Duodenal mucosa (tissue), 2 donors: Measurements from ENCODE around the gene SPTAN1.

Source experiments
- H3K27ac ChIP-seq: one replicate; pipeline ENCODE4 v1.7.0; 2013; ENCODE audit warnings: low read depth, low read length
- H3K27me3 ChIP-seq, 2 donors: one replicate each; pipeline ENCODE4 v1.7.0; 2013; ENCODE audit warnings: low read length in 2 of 2, control low read depth in 1 of 2; ENCODE audit not compliant: insufficient read depth in 2 of 2, control insufficient read depth in 1 of 2
- H3K36me3 ChIP-seq, 2 donors: one replicate each; pipeline ENCODE4 v1.7.0; 2013; ENCODE audit warnings: low read length in 2 of 2, control low read depth in 1 of 2; ENCODE audit not compliant: insufficient read depth in 2 of 2, control insufficient read depth in 1 of 2
- H3K4me1 ChIP-seq, 2 donors: one replicate each; pipeline ENCODE4 v1.7.0; 2013; ENCODE audit warnings: low read length in 2 of 2, control low read depth in 1 of 2; ENCODE audit not compliant: insufficient read depth in 2 of 2, control insufficient read depth in 1 of 2
- H3K4me3 ChIP-seq, 2 donors: one replicate each; pipeline ENCODE4 v1.7.0; 2013; ENCODE audit warnings: low read length in 2 of 2, low read depth in 1 of 2
- H3K9ac ChIP-seq, 2 donors: one replicate each; pipeline ENCODE4 v1.7.0; 2013; ENCODE audit warnings: low read length in 2 of 2, low read depth in 1 of 2
- H3K9me3 ChIP-seq, 2 donors: one replicate each; pipeline ENCODE4 v1.7.0; 2013; ENCODE audit warnings: low read length in 2 of 2, control low read depth in 1 of 2; ENCODE audit not compliant: control insufficient read depth in 1 of 2

Gene SPTAN1

DNA sequence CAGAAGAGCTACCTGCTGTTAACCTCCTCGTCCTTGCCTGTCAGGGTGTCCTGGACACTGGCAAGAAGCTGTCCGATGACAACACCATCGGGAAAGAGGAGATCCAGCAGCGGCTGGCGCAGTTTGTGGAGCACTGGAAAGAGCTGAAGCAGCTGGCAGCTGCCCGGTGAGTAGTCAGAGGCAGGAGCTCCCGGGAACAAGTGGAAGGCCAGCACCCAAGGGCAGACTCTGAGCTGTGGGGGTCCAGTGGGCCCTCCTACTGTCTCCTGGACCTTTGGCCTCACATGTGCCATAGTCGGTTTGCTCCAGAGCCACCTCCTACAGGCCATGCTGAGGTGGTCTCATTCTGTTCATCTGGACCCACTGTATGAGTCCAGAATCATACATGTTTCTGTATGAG, 65.6 kb downstream of the SPTAN1 start:
- Histone ChIP-seq H3K27ac (no peak overlapping the region), H3K27me3 (no peaks in the 10 kb centered on the region), H3K9me3 (no peaks in the 10 kb centered on the region), H3K4me1 (no peaks in the 10 kb centered on the region), H3K4me3 (no peak overlapping the region), H3K36me3 (peaks cover 48 to 92% of the 10 kb centered on the region in 2 donors), H3K9ac (no peak overlapping the region)

GRCh38 chr9:128619127-128619526, 66.7 kb downstream of the SPTAN1 start:
- no peaks in the 10 kb centered on the region for H3K9me3 ChIP-seq
- H3K4me1 ChIP-seq = no peaks in the 10 kb centered on the region
- no peak overlapping the region for H3K27ac ChIP-seq
- H3K36me3 ChIP-seq = peaks cover 43 to 82% of the 10 kb centered on the region in 2 donors
- no peak overlapping the region for H3K9ac ChIP-seq
- H3K27me3 ChIP-seq = no peaks in the 10 kb centered on the region
- no peak overlapping the region for H3K4me3 ChIP-seq

DNA sequence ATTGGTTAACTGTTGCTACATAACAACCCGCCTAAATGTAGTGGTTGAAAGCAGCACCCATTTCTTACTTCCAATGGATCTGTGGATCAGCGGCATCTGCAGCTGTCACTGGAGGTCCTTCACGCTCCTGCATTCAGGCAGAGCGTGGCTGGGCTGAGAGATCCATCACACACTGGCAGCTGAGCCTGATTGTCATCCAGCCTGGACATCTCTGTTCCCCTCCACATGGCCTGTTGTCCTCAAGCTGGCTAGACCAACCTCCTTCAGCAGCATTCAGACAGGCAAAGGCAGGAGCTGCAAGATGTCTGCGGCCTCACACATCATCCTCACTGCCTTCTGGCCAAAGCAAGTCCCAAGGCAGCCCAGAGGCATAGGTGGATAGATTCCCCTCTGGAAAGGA, 67.4 kb downstream of the SPTAN1 start:
- Histone ChIP-seq H3K4me1 (no peaks in the 10 kb centered on the region), H3K9me3 (no peaks in the 10 kb centered on the region), H3K27me3 (no peaks in the 10 kb centered on the region), H3K9ac (no peak overlapping the region), H3K27ac (no peak overlapping the region), H3K4me3 (no peak overlapping the region), H3K36me3 (peaks cover 48 to 82% of the 10 kb centered on the region in 2 donors)

DNA sequence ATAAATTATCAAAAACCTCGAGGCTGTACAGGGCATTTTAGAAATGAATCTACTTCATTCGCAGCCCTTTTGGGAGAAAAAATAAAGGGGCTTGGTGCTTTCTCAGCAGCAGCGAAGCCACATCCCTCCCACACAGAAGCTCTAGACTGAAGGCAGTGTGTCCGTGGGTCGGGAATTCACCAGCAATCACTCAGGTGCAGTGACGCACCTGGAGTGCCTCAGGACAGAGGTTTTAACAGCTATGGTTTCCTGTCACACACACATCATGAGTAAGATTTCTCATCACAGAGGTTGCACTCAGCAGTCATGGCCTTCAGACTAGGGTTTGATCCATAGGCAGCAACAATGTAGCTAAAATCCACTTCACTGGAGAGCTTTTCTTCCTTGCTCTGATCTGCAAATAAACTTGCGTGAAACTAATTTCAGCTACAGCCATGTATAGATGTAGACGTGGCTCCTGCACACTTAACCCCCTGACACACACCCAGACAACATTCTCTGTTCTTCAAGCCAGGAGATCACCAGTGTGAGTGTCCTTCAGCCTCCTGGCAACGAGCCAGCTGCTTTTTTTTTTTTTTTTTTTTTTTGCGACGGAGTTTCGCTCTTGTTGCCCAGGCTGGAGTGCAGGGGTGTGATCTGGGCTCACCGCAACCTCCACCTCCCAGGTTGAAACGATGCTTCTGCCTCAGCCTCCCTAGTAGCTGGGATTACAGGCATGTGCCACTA, 69.5 kb downstream of the SPTAN1 start:
- H3K9ac ChIP-seq = no peak overlapping the region
- no peak overlapping the region for H3K27ac ChIP-seq
- no peaks in the 10 kb centered on the region for H3K27me3 ChIP-seq
- peaks cover 0 to 4% of the 10 kb centered on the region in 2 donors for H3K4me1 ChIP-seq
- no peaks in the 10 kb centered on the region for H3K9me3 ChIP-seq
- peaks cover 45 to 84% of the 10 kb centered on the region in 2 donors for H3K36me3 ChIP-seq
- no peak overlapping the region for H3K4me3 ChIP-seq

DNA sequence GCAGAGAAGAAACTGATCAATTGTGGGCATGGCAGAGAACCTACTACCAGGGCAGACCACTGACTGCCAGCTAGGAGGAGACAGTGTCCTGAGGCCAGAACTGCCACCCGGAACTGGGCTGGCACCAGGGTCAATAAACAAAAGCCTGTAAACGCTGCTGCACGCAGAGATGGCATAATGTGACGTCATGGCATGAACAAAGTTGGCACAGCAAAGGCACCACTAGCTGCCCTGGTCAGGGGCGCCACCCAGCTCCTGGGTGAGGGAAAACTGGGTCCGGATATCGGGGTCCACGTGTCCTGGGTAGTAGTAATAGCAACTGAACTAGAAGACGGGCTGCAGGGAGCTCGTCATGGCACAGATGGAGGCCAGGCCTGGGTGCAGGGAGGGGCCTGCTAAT, 72.2 kb downstream of the SPTAN1 start:
- Histone ChIP-seq H3K9ac (no peak overlapping the region), H3K4me3 (no peak overlapping the region), H3K4me1 (peaks cover 0 to 4% of the 10 kb centered on the region in 2 donors), H3K36me3 (peaks cover 49 to 84% of the 10 kb centered on the region in 2 donors), H3K9me3 (no peaks in the 10 kb centered on the region), H3K27ac (no peak overlapping the region), H3K27me3 (no peaks in the 10 kb centered on the region)

- peaks cover 49 to 84% of the 10 kb centered on the region in 2 donors for H3K36me3 ChIP-seq
- no peaks in the 10 kb centered on the region for H3K9me3 ChIP-seq
- no peak overlapping the region for H3K9ac ChIP-seq
- H3K27me3 ChIP-seq = no peaks in the 10 kb centered on the region
- no peak overlapping the region for H3K4me3 ChIP-seq
- peaks cover 0 to 4% of the 10 kb centered on the region in 2 donors for H3K4me1 ChIP-seq
- H3K27ac ChIP-seq = no peak overlapping the region
Measured at GRCh38 chr9:128625391-128626146, 73.2 kb downstream of the SPTAN1 start.

- Histone ChIP-seq H3K27ac (no peak overlapping the region), H3K9ac (no peak overlapping the region), H3K4me1 (peaks cover 0 to 4% of the 10 kb centered on the region in 2 donors), H3K36me3 (peaks cover 45 to 82% of the 10 kb centered on the region in 2 donors), H3K27me3 (no peaks in the 10 kb centered on the region), H3K4me3 (no peak overlapping the region), H3K9me3 (no peaks in the 10 kb centered on the region)
Measured at GRCh38 chr9:128626181-128626580, 73.8 kb downstream of the SPTAN1 start.

DNA sequence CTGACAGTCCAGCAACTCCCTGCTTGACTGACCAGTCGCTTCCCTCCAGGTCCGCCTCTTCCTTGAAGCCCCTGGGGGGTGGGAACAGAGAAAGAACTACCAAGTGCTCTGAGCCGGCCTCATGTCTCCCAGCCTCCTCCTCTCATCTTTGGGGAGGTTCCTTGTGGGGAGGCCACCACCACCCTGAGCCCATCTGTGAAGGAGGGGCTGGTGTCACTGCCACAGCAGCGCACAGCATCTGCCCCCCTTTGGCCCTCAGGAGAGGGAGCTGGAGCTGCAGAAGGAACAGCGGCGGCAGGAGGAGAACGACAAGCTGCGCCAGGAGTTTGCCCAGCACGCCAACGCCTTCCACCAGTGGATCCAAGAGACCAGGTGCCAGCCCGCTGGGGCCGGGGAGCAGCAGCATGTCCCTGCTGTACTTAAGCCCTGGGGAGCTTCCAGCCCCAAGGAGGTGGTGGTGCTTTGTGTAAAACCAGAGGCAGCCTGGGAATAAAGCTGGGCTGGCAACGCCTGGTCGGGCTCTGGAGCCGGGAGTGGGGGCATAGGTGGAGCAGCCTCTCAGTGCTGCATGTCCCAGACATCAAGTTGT, 74.8 kb downstream of the SPTAN1 start:
- H3K27ac ChIP-seq = no peak overlapping the region
- H3K4me1 ChIP-seq = peaks cover 0 to 4% of the 10 kb centered on the region in 2 donors
- H3K27me3 ChIP-seq = no peaks in the 10 kb centered on the region
- H3K9me3 ChIP-seq = no peaks in the 10 kb centered on the region
- H3K9ac ChIP-seq = no peak overlapping the region
- peaks cover 48 to 80% of the 10 kb centered on the region in 2 donors for H3K36me3 ChIP-seq
- no peak overlapping the region for H3K4me3 ChIP-seq

GRCh38 chr9:128627906-128628305, 75.5 kb downstream of the SPTAN1 start:
- no peaks in the 10 kb centered on the region for H3K9me3 ChIP-seq
- H3K36me3 ChIP-seq = peaks cover 55 to 86% of the 10 kb centered on the region in 2 donors
- H3K4me1 ChIP-seq = peaks cover 0 to 4% of the 10 kb centered on the region in 2 donors
- H3K9ac ChIP-seq = no peak overlapping the region
- H3K4me3 ChIP-seq = no peak overlapping the region
- H3K27me3 ChIP-seq = no peaks in the 10 kb centered on the region
- H3K27ac ChIP-seq = no peak overlapping the region

- Histone ChIP-seq H3K4me3 (no peak overlapping the region), H3K27me3 (no peaks in the 10 kb centered on the region), H3K4me1 (peaks cover 4% of the 10 kb centered on the region in 2 donors), H3K9me3 (no peaks in the 10 kb centered on the region), H3K27ac (no peak overlapping the region), H3K9ac (no peak overlapping the region), H3K36me3 (peaks cover 55 to 93% of the 10 kb centered on the region in 2 donors)
Measured at GRCh38 chr9:128628471-128629048, 76.2 kb downstream of the SPTAN1 start.
